ENCODE results near the gene FBN3. TPM values are rescaled to one million over a fixed set of nuclear protein-coding genes. Genes with fewer than 3 reads are reported as not detected.

FBN3 gene
- total RNA-seq, 1 donor from 2014 or later, result not detected

DNA sequence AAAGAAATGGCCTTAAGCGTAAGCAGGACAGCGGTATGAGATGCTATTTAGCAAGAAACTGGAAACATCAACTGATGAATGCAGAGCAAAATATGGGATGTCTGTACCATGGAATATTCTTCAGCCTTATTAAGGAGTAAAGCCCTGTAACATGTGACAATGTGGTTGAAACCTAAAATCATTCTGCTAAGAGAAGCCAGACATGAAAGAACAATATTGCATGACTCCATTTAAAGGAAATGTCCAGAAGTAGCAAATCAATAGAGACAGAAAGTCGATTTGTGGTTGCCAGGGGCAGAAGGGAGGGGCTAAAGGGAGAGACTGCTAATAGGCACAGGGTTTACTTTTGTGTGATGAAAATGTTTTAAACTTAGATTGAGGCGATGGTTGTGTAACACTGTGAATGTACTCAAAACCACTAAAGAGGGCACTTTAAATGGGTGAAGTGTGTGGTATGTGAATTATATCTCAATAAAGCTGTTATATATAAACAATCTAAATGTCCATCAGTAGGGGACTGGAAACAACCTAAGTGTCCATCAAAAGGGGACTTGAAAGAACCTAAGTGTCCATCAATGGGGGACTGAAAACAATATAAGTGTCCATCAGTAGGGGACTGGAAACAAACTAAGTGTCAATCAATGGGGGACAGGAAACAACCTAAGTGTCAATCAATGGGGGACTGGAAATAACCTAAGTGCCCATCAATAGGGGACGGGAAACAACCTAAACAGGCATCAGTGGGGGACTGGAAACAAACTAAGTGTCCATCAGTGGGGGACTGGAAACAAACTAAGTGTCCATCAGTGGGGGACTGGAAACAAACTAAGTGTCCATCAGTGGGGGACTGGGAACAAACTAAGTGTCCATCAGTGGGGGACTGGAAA, 51.5 kb downstream of the FBN3 start:
- TF ChIP-seq, protein P1, sequence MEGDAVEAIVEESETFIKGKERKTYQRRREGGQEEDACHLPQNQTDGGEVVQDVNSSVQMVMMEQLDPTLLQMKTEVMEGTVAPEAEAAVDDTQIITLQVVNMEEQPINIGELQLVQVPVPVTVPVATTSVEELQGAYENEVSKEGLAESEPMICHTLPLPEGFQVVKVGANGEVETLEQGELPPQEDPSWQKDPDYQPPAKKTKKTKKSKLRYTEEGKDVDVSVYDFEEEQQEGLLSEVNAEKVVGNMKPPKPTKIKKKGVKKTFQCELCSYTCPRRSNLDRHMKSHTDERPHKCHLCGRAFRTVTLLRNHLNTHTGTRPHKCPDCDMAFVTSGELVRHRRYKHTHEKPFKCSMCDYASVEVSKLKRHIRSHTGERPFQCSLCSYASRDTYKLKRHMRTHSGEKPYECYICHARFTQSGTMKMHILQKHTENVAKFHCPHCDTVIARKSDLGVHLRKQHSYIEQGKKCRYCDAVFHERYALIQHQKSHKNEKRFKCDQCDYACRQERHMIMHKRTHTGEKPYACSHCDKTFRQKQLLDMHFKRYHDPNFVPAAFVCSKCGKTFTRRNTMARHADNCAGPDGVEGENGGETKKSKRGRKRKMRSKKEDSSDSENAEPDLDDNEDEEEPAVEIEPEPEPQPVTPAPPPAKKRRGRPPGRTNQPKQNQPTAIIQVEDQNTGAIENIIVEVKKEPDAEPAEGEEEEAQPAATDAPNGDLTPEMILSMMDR (IDR thresholded peaks at IDR 0.05; ENCODE audit: borderline replicate concordance), result no peak
- H3K36me3 ChIP-seq, result peaks cover 14% of the 10 kb centered on the region
- no peak for DNase-seq
- intact Hi-C loops (cut with micrococcal nuclease), result no loop called here
- H3K9me3 ChIP-seq (replicated peaks), result peaks cover 51% of the 10 kb centered on the region
- H3K4me3 ChIP-seq, result no peak overlapping the region
- H3K4me1 ChIP-seq, result no peaks in the 10 kb centered on the region
- peaks cover 8% of the 10 kb centered on the region for H3K27me3 ChIP-seq (ENCODE audit: low read depth)
- H3K27ac ChIP-seq (replicated peaks), result no peak overlapping the region

DNA sequence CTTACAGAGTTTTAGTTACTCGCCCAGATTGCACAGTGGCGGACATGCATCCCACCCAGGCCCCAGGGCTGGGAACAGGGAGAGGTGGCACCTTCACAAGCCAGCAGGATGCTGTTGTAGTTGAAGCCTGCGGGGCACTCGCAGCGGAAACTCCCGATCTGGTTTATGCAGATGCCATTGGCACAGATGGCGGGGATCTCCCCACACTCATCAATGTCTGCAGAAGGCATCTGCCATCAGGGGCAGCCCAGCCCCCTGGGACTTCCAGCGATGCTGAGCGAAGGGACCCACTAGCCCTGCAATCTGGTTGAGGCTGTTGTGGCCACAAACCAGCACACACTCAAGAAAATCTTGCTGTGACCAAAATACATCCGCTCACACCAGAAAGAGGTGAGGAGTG, 52.2 kb downstream of the FBN3 start:
- intact Hi-C loops (cut with micrococcal nuclease), result no loop called here
- no peak for DNase-seq
- H3K4me1 ChIP-seq, result no peaks in the 10 kb centered on the region
- H3K4me3 ChIP-seq, result no peak overlapping the region
- no peak overlapping the region for H3K27ac ChIP-seq (replicated peaks)
- H3K36me3 ChIP-seq, result peaks cover 14% of the 10 kb centered on the region
- H3K27me3 ChIP-seq (ENCODE audit: low read depth), result peaks cover 4% of the 10 kb centered on the region
- H3K9me3 ChIP-seq (replicated peaks), result peaks cover 51% of the 10 kb centered on the region
- TF ChIP-seq, protein P1 (IDR thresholded peaks at IDR 0.05; ENCODE audit: borderline replicate concordance), result no peak

DNA sequence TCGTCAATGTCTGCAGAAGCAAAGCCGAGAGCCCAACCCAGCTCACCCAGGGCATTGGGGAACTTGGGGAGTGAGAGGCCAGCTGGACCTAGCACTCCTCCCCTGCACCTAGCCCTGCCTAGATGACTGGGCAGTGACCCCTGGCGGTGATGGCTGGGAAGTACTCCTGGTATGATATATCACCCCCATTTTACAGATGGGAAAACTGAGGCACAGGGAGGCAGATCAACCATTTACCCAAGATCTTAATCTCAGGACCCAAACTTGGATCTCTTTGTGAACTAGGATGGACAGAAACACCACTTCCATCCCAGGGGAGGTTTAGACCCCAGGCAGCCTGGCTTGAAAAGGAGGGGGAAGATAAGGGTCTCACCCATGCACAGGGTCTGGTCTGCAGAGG, 53.3 kb downstream of the FBN3 start:
- H3K36me3 ChIP-seq, result peaks cover 14% of the 10 kb centered on the region
- peaks cover 51% of the 10 kb centered on the region for H3K9me3 ChIP-seq (replicated peaks)
- TF ChIP-seq, protein P1 (IDR thresholded peaks at IDR 0.05; ENCODE audit: borderline replicate concordance), result no peak
- no peak overlapping the region for H3K4me3 ChIP-seq
- no peak for DNase-seq
- H3K27ac ChIP-seq (replicated peaks), result no peak overlapping the region
- no peaks in the 10 kb centered on the region for H3K4me1 ChIP-seq
- intact Hi-C loops (cut with micrococcal nuclease), result no loop called here
- H3K27me3 ChIP-seq (ENCODE audit: low read depth), result peaks cover 8% of the 10 kb centered on the region

DNA sequence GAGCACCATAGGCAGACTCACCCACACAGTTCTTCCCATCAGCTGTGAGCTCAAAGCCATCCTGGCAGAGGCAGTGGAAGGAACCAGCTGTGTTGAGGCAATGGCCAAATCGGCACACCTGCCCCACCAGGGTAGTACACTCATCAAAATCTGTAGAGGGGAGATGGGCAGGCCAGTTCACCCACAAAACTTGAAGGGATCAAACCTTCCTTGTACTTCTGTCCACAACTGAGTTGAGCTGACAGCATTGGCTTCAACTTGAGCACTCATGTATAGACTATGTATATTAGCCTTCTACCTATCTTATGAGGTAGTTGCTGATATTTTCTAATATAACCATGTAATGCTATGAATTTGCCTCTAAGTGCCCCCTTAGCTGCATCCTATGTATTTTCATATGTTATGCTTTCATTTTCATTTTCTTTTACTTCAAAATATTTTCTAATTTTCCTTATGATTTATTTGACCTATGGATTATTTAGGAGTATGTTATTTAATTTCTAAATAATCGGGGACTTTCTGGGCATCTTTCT, 54.0 kb downstream of the FBN3 start:
- no peak overlapping the region for H3K27ac ChIP-seq (replicated peaks)
- peaks cover 14% of the 10 kb centered on the region for H3K36me3 ChIP-seq
- H3K4me3 ChIP-seq, result no peak overlapping the region
- no peak for DNase-seq
- peaks cover 14% of the 10 kb centered on the region for H3K27me3 ChIP-seq (ENCODE audit: low read depth)
- peaks cover 51% of the 10 kb centered on the region for H3K9me3 ChIP-seq (replicated peaks)
- intact Hi-C loops (cut with micrococcal nuclease), result no loop called here
- no peaks in the 10 kb centered on the region for H3K4me1 ChIP-seq
- TF ChIP-seq, protein P1 (IDR thresholded peaks at IDR 0.05; ENCODE audit: borderline replicate concordance), result no peak

DNA sequence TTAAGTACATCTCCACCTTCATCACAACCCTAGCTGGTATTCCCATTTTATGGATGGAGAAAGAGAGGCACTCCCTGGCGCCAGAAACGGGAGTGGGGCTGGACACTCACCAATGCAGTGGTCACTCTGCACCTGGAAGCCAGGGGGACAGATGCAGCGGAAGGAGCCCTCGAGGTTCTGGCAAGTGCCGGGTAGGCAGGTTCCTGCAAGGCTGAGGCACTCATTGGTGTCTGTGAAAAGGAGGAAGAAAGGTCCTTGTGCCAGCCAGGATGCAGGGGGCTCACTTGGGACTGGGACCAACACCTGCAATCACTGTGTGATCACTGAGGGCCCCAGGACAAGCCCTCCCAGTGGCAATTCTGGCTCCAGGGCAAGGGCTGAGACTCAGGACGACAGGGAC, 55.1 kb downstream of the FBN3 start:
- DNase-seq, result no peak
- Histone ChIP-seq H3K9me3 (replicated peaks) (peaks cover 51% of the 10 kb centered on the region), H3K4me3 (no peak overlapping the region), H3K36me3 (peaks cover 14% of the 10 kb centered on the region), H3K27ac (replicated peaks) (no peak overlapping the region), H3K27me3 (ENCODE audit: low read depth) (peaks cover 24% of the 10 kb centered on the region), H3K4me1 (no peaks in the 10 kb centered on the region)
- TF ChIP-seq, protein P1 (IDR thresholded peaks at IDR 0.05; ENCODE audit: borderline replicate concordance), result no peak
- intact Hi-C loops (cut with micrococcal nuclease), result no loop called here

Measured in left ventricle myocardium inferior (tissue), 1 donor.